ENCODE results near the gene TMEM161A. TPM values are rescaled to one million over a fixed set of nuclear protein-coding genes. Genes with fewer than 3 reads are reported as not detected.
"Not testable (repeated sequence)": the region's sequence is repeated elsewhere in the genome, so short reads cannot be mapped to it uniquely, and the experiment has no call there.

TMEM161A gene
- total RNA-seq, 1 donor from 2014 or later: 24.0 TPM

DNA sequence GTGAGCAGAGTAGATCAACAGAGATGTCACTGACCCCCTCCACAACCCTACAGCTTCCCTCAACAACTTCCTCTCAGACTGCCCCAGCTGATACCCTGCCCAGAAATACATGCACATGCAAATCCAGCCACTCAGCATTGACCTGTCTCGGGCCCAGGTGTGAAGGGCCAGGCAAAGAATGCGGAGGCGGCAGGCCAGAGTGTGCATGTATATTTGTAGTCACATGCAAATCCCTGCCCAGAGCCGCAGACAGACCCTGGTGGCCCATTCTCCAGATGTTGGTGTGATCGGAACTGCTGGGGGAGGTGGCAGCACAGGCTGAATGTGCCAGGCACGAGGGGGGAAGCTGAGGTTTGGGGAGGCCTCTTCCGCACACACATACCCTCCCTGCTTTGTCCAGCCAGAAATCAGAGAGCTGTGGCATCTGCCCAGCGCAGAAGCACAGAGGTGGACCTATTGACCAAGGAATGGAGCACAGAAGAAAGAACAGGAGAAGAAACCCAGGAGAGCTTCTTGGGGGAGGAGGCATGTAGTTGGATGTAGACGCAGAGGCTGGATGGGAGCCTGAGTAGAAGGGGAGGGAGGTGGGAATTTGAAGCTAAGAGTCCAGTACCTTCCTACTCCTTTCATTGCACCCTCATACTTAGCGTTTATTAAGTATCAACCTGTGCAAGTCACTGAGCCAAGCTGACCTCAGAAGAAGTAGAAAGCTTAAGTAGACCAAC is 17.4 kb upstream of the TMEM161A start:
- intact Hi-C loops (cut with micrococcal nuclease): no loop called here

DNA sequence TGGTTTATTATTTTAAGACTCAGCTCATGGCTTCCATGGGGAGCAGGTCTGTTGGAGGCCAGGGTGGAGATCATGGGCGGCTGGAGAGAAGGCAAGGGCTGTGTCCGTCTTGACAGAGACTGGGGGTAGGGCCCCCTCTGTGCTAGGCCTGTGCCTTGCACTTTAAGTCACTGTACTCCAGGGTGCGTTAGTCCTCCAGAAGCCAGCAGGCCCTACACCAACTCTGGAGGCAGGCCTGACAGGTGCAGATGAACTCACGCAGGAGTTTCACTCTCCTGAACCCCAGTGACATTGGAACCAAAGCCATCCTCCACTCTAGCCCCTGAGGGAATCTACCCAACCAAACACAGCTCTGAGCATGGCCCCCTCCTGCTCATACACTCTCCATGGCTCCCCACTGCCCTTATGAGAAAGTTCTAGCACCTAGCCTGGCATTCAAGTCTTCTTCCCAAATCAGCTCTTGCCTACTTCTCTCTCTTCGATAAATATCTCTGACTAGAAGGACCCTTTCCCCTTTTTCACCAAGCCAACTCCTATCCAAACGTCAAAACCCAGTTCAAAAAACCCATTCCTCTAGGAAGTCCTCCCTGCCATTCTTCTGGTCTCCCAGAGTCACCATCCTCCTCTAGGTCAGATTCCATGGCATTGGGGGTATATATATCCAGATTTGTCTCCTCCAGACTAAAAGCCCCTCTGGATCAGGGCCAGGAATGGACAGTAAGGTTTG is 16.7 kb upstream of the TMEM161A start:
- intact Hi-C loops (cut with micrococcal nuclease): no loop called here

DNA sequence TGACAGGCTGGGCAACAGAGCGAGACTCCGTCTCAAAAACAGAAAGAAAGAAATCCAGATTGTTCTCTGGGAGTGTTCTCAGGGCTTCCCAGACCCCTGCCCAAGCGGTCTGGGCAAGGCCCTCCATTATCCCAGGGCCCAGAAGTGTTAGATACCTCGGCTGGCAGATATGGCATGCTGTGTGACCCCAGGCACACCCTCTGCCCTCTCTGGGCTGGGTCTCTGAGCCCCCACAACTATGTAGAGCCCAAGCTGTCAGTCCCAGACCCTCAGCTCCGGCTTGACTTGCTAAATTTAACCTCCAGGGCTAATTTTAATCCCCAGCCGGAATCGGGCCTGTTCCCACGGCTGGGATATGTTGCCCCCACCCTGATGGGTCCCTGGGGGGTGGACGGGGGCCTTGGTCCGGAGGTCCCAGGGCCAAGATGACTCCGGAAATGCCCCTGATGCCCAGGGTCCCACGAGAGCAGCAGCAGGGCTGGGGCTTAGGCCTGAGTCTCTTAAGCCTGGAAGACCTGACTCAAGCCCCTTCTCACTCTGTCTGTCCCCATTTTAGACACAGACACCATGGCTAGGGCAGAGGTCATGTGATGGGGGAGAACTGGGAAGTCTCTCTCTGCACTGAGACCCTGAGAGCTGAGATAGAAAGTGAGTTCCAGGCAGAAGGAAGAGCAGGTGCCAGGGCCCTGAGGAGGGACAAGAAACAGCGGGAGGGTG is 14.5 kb upstream of the TMEM161A start:
- intact Hi-C loops (cut with micrococcal nuclease): no loop called here

DNA sequence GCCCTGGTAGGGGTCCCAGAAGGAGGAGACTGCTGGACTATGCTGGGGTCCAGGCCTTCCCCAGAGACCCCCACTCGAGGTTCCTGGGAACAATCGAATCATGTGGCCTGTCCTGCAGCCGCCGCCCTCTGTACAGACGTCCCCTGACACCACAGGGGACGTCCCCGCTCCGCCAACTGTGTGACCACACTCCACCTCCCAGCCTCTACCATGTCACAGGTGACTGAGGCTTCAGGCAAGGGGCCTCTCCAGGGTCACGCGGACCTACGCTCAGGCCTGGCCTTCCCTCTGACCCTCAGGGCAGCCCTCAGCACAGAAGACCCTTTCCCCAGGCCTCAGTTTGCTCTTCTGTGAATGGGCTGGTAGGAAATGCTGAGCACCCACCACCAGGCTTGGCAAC is 13.1 kb upstream of the TMEM161A start:
- intact Hi-C loops (cut with micrococcal nuclease): no loop called here

DNA sequence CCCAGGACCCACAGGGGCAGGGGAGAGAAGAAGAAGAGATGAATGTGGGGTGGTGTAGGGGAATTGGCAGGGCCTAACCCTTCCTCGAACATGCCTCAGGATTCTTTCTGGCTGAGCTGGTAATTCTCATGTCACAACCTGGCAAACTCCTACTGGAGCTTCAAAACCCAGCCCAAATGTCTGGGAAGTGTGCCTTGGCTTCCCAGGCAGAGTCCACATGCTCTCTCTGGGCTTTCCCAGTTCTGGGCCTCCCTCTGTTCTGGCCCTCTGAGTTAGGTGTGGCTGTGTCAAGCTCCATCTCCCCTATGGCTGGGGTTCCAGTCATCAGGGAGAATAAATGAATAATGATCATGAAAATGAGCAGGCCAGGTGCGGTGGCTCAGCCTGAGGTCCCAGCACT is 11.2 kb upstream of the TMEM161A start:
- intact Hi-C loops (cut with micrococcal nuclease): no loop called here

DNA sequence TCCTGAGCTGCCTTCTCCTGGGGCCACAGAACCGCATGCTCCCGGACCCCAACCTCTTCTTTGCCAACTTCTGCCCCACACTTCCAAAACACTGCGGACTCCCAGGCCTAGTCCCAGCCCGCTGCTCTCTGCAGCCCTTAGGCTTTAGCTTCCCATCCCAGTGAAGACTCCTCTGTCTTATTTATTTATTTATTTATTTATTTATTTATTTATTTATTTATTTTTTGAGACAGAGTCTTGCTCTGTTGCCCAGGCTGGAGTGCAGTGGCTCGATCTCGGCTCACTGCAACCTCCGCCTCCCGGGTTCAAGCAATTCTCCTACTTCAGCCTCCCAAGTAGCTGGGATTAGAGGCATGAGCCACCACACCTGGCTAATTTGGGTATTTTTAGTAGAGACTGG is 10.2 kb upstream of the TMEM161A start:
- intact Hi-C loops (cut with micrococcal nuclease): not testable (repeated sequence)

DNA sequence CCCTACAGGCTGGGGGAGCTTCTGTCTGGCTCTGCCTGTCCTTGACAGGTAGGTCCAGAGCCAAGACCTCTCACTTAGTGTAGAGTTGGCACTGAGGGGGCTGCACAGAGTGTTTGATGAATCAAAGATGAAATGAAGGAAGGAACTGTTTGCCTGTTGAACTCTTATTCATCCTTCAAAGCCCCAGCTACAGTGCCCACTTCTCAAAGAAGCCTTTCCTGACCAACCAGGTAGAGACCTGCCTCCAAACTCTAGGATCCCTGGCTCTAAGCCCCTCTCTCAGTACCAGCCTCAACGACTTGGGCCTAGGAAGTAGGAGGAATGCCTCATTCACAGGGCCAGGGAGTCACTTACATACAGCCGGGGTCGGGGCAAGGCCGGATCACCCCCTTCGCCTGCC is 9.1 kb upstream of the TMEM161A start:
- intact Hi-C loops (cut with micrococcal nuclease): no loop called here

DNA sequence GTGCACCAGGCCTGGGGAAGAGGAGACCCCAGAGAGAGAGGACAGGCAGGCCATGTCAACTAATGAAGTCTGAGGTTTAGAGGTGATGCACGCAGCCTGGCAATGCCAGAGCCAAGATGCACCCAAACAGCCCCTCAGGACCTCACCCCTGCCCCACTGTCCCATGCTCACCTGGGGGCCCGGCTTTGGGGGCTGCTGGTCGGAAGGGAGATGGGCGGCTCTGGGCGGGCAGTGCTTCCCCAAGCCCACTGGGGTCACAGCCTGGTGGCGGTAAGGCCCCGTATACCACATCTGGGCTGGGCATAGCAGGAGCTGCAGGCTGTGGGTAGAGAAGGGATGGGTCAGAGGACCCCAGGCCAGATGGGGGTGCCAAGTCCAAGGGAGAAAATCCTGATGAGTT is 8.6 kb upstream of the TMEM161A start:
- intact Hi-C loops (cut with micrococcal nuclease): loop anchor here (1.0 kb wide), 3 partner anchors 28 to 343 kb away; no protein-coding TSS in a partner anchor

DNA sequence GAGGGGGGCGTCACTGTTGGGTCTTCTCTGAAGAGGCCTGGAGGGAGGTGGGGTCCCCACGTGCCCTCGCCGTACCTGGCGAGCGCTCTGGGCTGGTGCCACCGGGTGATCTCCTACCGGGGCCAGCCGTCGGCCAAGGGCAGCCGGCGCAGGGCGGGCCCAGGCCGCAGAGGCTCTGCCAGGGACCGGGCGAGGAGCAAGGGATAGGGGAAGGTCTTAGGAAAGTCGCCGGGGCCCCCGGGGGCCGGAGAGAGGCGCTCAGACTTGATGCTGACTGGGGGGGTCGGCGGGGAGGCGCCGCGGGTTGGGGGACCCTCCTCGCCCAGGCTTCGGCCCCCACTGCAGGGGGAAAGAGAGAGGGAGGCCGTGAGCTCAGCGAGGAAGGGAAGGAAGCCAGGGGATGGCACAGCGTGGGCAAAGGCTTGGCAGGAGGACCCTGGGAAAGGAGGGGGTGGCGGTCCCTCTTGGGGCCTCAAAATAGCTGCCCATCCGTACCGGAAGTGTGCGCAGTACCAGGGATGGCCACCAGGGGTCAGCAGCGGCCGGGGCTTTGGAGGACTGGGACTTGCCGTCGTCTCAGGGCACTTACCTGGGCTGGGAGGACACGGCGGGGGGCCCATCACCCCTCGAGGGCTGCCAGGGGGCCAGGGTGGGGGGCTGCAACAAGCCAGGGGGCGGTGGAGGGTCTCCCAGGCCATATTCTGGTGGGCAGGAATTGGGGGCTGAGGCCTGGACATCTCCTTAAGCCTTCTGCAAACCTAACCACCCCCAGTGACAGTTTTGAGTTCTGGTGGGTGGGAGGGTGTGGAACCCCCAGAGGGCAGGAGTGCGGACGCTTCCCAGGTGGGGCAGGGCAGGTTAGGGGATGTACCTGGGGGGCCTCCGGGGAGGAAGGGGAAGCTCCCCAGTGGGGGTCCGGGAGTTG is 7.7 kb upstream of the TMEM161A start:
- intact Hi-C loops (cut with micrococcal nuclease): loop anchor here (1.0 kb wide), 3 partner anchors 29 to 344 kb away; no protein-coding TSS in a partner anchor

DNA sequence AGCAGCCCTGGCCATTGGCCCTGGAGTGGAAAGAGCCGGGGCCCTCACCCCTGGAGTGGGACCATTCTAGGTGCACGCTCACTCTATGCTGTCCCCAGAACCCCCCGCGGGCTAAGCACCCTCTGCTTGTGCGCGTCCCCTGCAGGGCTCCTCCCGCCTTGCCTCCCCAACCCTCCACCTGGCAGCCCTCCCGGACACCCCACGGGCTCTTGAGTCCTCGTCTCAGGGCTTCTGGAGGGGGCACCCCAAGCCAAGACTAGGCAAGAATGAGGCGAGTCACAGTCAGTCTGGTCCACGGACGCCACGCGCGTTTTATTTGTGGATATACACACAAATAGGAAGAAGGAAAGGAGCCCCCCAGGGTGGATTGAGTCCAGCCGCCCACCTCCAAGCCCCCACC is 7.0 kb upstream of the TMEM161A start:
- intact Hi-C loops (cut with micrococcal nuclease): no loop called here

DNA sequence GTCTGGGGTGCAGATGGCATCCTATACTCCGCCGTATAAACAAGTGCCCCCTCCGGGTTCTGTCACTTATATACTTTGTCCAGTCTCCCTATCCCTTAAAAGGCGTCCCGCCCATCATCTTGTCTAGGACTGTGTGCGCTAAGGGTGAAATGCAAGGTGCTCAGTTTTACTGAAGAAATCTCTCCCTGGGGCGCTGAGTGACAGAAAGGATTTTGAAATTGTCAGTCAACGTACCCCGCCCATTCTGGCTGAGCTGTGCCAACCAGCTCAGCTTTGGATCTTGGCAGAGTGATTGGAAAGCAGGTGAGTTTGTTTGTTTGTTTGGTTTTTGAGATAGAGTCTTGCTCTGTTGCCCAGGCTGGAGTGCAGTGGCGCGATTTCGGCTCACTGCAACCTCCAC is 4.1 kb upstream of the TMEM161A start:
- intact Hi-C loops (cut with micrococcal nuclease): no loop called here

DNA sequence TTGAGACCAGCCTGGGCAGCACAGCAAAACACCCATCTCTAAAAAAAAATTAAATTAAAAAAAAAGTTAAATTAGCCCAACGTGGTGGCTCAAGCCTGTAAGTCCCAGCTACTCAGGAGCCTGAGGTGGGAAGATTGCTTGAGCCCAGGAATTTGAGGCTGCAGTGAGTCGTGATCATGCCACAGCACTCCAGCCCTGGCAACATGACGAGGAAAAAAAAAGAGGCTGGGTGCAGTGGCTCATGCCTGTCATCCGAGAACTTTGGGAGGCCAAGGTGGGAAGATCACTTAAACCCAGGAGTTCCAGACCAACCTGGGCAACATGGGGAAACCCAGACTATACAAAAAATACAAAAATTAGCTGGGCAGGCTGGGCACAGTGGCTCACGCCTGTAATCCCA is 2.2 kb upstream of the TMEM161A start:
- intact Hi-C loops (cut with micrococcal nuclease): no loop called here

DNA sequence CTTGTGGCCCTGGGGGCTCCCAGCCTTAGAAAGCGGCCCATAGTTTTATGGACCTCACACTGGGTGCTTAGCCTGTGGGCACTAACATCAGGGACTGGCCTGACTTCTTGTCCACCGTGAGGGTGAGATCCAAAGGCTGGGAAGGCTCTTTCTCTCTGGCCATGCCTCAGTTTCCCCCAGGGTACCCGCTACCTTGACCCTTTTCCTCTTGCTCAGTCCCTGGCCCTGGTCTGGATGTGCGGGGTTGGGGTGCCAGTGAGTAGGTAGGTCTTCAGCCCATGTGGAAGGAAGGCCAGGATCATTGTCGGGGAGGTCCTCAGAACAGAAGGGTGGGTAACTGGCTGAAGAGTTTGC is 1.6 kb upstream of the TMEM161A start:
- intact Hi-C loops (cut with micrococcal nuclease): loop anchor here (1.0 to 5.0 kb wide), 4 partner anchors 75 to 223 kb away; partner anchors contain the start of genes COPE and DDX49

DNA sequence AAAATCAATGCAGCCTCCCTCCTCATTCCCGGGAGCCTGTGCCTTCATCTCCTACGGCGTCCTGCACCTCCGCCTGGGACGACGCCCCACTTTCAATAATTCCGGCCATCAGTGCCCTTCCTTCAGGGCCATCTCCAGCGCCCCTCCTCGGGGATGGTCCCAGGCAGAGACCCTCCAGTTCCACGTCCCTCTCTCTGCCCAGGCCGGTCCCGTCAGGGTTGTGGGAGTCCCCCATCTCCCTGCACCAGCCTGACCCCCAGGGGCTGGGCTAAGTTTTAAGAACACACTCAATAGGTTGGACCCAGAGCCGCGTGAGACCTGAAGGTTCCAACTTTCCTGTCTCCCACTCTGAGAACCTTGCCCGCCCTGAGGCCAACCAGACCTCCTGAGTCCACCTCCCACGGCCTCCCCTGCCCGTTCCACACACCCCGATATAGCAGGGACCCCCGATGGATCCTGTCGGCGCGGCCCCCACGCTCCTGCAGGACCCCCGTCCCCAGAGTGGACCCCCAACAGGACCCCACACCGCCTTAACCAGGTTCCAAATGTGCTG is 646 bp downstream of the TMEM161A start:
- intact Hi-C loops (cut with micrococcal nuclease): loop anchor here (1.0 to 5.0 kb wide), 3 partner anchors 73 to 220 kb away; partner anchors contain the start of genes COPE, DDX49, MAU2 and SUGP1

DNA sequence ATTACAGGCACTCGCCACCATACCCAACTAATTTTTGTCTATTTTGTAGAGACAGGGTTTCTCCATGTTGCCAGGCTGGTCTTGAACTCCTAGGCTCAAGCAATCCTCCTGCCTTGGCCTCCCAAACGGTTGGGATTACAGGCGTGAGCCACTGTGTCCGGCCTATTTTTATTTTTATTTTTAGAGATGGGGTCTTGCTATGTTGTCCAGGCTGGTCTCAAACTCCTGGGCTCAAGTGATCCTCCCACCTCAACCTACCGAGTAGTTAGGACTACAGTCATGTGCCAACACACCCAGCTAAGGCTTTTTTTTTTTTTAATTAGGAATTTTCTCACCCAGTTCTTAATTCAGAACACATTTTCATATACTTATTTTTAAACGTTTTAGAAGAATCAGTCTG is 2.6 kb downstream of the TMEM161A start:
- intact Hi-C loops (cut with micrococcal nuclease): loop anchor here (5.0 kb wide), 1 partner anchor 218 kb away; the partner anchor contains the start of genes COPE and DDX49

DNA sequence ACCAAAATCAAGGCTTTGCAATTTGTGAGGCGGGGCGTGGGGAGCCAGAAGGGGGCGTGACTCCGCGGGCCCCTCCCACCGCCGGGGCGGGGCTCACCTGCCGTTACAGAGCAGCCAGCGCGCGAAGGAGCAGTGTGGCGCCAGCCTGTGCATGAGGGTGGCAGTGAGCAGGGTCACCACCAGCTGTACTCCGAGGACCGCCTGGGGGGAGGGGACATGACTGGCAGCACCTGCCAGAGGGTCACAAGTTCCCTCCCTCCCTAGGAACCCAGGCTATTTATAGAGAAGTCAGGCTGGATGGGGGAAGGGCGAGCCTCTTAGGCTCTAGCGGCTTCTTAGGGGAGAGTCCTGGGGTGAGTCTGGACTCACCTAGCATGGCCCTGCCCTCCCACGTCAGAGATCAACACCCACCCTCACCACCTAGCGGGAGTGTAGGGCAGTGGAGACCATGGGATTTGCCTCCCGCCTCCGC is 3.6 kb downstream of the TMEM161A start:
- intact Hi-C loops (cut with micrococcal nuclease): loop anchor here (5.0 kb wide), 1 partner anchor 217 kb away; the partner anchor contains the start of genes COPE and DDX49

DNA sequence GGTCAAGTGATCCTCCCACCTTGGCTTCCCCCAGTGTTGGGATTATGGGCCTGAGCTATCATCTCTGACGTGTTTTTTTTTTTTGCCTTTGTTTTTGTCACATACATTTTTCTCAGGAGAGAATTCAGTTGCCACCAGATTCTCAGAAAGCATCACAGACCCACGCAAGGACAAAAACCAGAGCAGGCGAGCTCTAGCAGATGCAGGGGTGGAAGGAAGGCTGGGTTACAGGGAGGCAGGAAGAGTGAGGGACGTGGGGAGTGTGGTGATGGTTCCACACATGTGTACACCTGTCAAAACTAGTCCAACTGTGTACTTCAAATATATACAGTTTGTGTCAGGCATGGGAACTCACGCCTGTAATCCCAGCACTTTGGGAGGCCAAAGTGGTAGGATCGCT is 4.3 kb downstream of the TMEM161A start:
- intact Hi-C loops (cut with micrococcal nuclease): no loop called here

DNA sequence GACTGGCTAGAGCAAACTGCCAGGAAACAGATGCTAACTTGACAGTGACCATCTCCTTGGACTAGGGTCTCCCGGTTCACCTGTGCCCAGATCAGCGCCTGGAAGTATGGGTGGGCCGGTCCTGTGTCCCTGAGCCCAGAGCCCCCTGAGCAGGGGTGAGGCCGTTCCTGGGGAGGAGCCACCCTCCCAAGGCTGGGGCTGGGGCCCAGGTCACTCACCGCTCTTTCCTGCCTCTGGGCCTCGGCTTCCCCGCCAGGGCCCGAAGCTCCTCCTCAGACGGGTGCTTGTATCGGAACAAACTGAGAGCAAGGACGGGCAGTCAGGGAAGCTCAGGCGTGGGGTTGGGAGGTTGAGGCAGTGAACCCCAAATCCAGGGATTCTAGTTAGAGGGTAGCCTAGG is 5.4 kb downstream of the TMEM161A start:
- intact Hi-C loops (cut with micrococcal nuclease): no loop called here

DNA sequence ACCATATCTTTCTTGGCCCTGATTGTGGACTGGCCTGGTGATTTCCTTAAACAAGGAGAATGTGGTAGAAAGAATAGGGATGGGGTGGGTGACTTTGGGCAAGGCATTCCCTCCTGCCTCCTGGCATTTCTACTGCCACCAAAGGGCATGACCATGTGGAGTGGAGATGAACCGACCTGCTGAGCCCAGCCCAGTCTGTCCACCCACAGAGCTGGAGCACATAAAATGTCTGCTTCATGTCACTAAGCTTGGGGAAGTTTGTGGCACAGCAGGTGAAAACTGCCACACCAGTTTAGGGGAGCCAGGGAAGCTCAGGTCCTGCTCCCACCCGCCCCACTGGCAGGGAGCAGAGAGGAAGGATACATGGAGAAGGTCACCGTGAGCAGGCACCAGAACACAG is 6.3 kb downstream of the TMEM161A start:
- intact Hi-C loops (cut with micrococcal nuclease): no loop called here

DNA sequence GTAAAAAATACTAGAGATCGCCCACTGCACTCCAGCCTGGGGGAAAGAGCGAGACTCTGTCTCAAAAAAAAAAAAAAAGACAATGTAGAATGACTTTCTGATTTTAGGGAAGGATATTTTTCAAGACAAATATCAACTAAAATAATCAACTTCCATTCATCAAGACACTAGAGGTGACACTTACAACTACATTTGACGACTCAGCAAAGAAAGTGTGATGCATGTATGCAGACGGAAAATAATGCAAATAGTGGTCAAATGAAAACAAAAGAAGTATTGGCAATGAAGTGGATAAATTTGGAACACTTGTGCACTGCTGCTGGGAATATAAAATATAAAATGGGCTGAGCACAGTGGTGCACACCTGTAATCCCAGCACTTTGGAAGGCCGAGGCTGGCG is 12.2 kb downstream of the TMEM161A start:
- intact Hi-C loops (cut with micrococcal nuclease): no loop called here

Data from T-helper 2 cell treated with Interferon-gamma antibody and Interleukin-4, amounts not matched to agents 100 ng/mL and 5 ng/mL, for 36 hours (primary cell).